HepG2 (cell line): ENCODE data around the gene HSD3B7. TPM values are rescaled to one million over a fixed set of nuclear protein-coding genes. Genes with fewer than 3 reads are reported as not detected.
A peak's percentile ranks its signal among the peaks of the same experiment; 100 is the strongest.

Source experiments
- ASH2L ChIP-seq: fragments of 300-600, 200-600 bp; sonication (generic); IDR thresholded peaks from 2 replicates; pipeline ENCODE4 v1.7.0; 2017; ENCODE audit warnings: low read depth, mild to moderate bottlenecking, moderate library complexity, mixed read lengths, low read length; ENCODE audit not compliant: insufficient read length
- CERS6 ChIP-seq: sonication (generic); formaldehyde crosslinking; IDR thresholded peaks from 2 replicates; pipeline ENCODE4 v1.5.0; 2020; ENCODE audit warnings: missing genetic modification reagents
- ELF3 ChIP-seq: IDR thresholded peaks from 2 replicates; pipeline ENCODE4 v1.6.1; 2016; ENCODE audit warnings: missing genetic modification reagents, missing compliant biosample characterization
- HDAC1 ChIP-seq: sonication (generic); formaldehyde crosslinking; IDR thresholded peaks from 2 replicates; pipeline ENCODE4 v1.5.1; 2020; ENCODE audit warnings: mild to moderate bottlenecking, missing genetic modification reagents
- HNRNPUL1 ChIP-seq: fragments of 200-400 bp; formaldehyde crosslinking; IDR thresholded peaks from 2 replicates; pipeline ENCODE4 v1.6.1; 2017; ENCODE audit warnings: low read depth, mild to moderate bottlenecking, low read length, moderate library complexity
- MAFK ChIP-seq, 2 experiments: IDR thresholded peaks in 1 of 2; conservative IDR thresholded peaks in 1 of 2; 2 replicates each; pipeline ENCODE4 v1.6.1; 2011; ENCODE audit warnings: improper control_type of control experiment in 2 of 2, low read length in 2 of 2
- NFKB2 ChIP-seq: sonication (generic); formaldehyde crosslinking; IDR thresholded peaks from 2 replicates; pipeline ENCODE4 v1.4.0; 2020; ENCODE audit warnings: missing genetic modification reagents, borderline replicate concordance
- NR2C2 ChIP-seq: sonication (generic); formaldehyde crosslinking; IDR thresholded peaks from 2 replicates; pipeline ENCODE4 v1.4.0; 2020; ENCODE audit warnings: missing genetic modification reagents, mild to moderate bottlenecking, moderate library complexity, borderline replicate concordance
- RFX3 ChIP-seq: IDR thresholded peaks from 2 replicates; pipeline ENCODE4 v1.6.1; 2016; ENCODE audit warnings: missing biosample characterization, missing genetic modification reagents
- SOX13 ChIP-seq, 3 experiments: fragments of 450-650 bp in 1 of 3; sonication (generic) in 1 of 3; formaldehyde crosslinking in 1 of 3; IDR thresholded peaks in 2 of 3; conservative IDR thresholded peaks in 1 of 3; 2 replicates each; pipeline versions ENCODE4 v1.5.0 to v1.6.1; 2016 to 2020; ENCODE audit warnings: antibody characterized with exemption in 1 of 3, mild to moderate bottlenecking in 1 of 3, missing compliant biosample characterization in 1 of 3, missing genetic modification reagents in 1 of 3, moderate library complexity in 1 of 3
- TBL1XR1 ChIP-seq: fragments of 150-350 bp; IDR thresholded peaks from 2 replicates; pipeline ENCODE4 v1.6.1; 2014; ENCODE audit warnings: borderline replicate concordance, low read length; ENCODE audit not compliant: partially characterized antibody
- THAP8 ChIP-seq: sonication (generic); formaldehyde crosslinking; IDR thresholded peaks from 2 replicates; pipeline ENCODE4 v1.5.1; 2020; ENCODE audit warnings: missing genetic modification reagents, mild to moderate bottlenecking, borderline replicate concordance
- WIZ ChIP-seq: sonication (generic); formaldehyde crosslinking; IDR thresholded peaks from 2 replicates; pipeline ENCODE4 v1.5.1; 2020; ENCODE audit warnings: mild to moderate bottlenecking, missing genetic modification reagents
- ZBTB4 ChIP-seq: sonication (generic); formaldehyde crosslinking; IDR thresholded peaks from 2 replicates; pipeline ENCODE4 v1.4.0; 2020; ENCODE audit warnings: missing genetic modification reagents, mild to moderate bottlenecking, borderline replicate concordance
- ZC3H4 ChIP-seq: sonication (generic); formaldehyde crosslinking; IDR thresholded peaks from 2 replicates; pipeline ENCODE4 v1.4.0; 2020; ENCODE audit warnings: missing genetic modification reagents, borderline replicate concordance
- ZNF292 ChIP-seq: sonication (generic); formaldehyde crosslinking; IDR thresholded peaks from 2 replicates; pipeline ENCODE4 v1.8.1; 2022; ENCODE audit warnings: mild to moderate bottlenecking, low read depth, missing genetic modification reagents, borderline replicate concordance
- ZNF569 ChIP-seq: sonication (generic); formaldehyde crosslinking; IDR thresholded peaks from 2 replicates; pipeline ENCODE4 v1.5.0; 2020; ENCODE audit warnings: mild to moderate bottlenecking, missing genetic modification reagents, moderate library complexity, borderline replicate concordance
- ZNF879 ChIP-seq: sonication (generic); formaldehyde crosslinking; IDR thresholded peaks from 2 replicates; pipeline ENCODE4 v1.8.1; 2023; ENCODE audit warnings: missing genetic modification reagents
- polyA plus RNA-seq, 8 experiments: library from polyadenylated mRNA; depleted of rRNA in 3 of 8; stranded (reverse) in 7 of 8; unstranded in 1 of 8; fragments of >200 nt; fragmentation: Illumina TruSeq in 4 of 8; extraction: Trizol in 4 of 8; gene quantifications; 2 replicates each; pipeline versions ENCODE4 v1.2.1 to v1.2.3, GENCODE V29; 2011 to 2016; ENCODE audit warnings: low read depth in 4 of 8, missing spikeins in 1 of 8, mixed read lengths in 1 of 8; ENCODE audit not compliant: insufficient read depth in 1 of 8
- total RNA-seq, 5 experiments: library from RNA; depleted of rRNA; stranded (reverse); fragments of >200 nt; fragmentation: Illumina TruSeq; extraction: Trizol; gene quantifications; 2 replicates each; pipeline ENCODE4 v1.2.3, GENCODE V29; 2016; ENCODE audit warnings: low read depth in 1 of 5
- TF ChIP-seq, protein P1 (sequence below): sonication (generic); formaldehyde crosslinking; IDR thresholded peaks from 2 replicates; pipeline ENCODE4 v1.4.0; 2020; ENCODE audit warnings: mild to moderate bottlenecking, low read depth, missing genetic modification reagents
- TF ChIP-seq, protein P2 (sequence below): IDR thresholded peaks from 2 replicates; pipeline ENCODE4 v1.6.1; 2016; ENCODE audit warnings: low read depth

HSD3B7 gene
- total and polyA plus RNA-seq, 2 of the 13 experiments (the other 11 are each of a cell fraction or from before 2014, with no cell fraction given): 32.9 to 69.7 TPM

- TF ChIP-seq CERS6 (no peak), THAP8 (CRISPR knock-in tag) (0 out of 2 replicates have a peak, but pooled peaks have one; percentile 36), SOX13 (IDR thresholded peaks at IDR 0.05) (no peak; the same call in 1 of the 2 replicates), SOX13 (CRISPR knock-in tag; conservative IDR thresholded peaks at IDR 0.05 in 1 of 2, IDR thresholded peaks at IDR 0.05 in 1 of 2) (peak in 1 of 2 experiments; percentile 36; a peak in 2 of 4 replicates), ZBTB4 (CRISPR knock-in tag) (no peak), ZNF879 (CRISPR knock-in tag) (no peak), ZNF569 (CRISPR knock-in tag) (no peak), TBL1XR1 (peak; percentile 42), HNRNPUL1 (no peak), HDAC1 (CRISPR knock-in tag) (peak; percentile 56), WIZ (CRISPR knock-in tag) (0 out of 2 replicates have a peak, but pooled peaks have one; percentile 61), ZC3H4 (no peak), NFKB2 (CRISPR knock-in tag) (peak; percentile 31; the same call in 1 of the 2 replicates), RFX3 (CRISPR knock-in tag) (no peak), ZNF292 (CRISPR knock-in tag) (no peak; the same call in 1 of the 2 replicates), NR2C2 (CRISPR knock-in tag) (no peak), ELF3 (CRISPR knock-in tag) (peak; percentile 44; the same call in 1 of the 2 replicates), MAFK (conservative IDR thresholded peaks at IDR 0.05 in 1 of 2, IDR thresholded peaks at IDR 0.05 in 1 of 2; ENCODE audit: low read length in 2 of 2) (no peak), ASH2L (peak; percentile 70)
- TF ChIP-seq, protein P1, sequence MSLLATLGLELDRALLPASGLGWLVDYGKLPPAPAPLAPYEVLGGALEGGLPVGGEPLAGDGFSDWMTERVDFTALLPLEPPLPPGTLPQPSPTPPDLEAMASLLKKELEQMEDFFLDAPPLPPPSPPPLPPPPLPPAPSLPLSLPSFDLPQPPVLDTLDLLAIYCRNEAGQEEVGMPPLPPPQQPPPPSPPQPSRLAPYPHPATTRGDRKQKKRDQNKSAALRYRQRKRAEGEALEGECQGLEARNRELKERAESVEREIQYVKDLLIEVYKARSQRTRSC (CRISPR knock-in tag): no peak
- TF ChIP-seq, protein P2, sequence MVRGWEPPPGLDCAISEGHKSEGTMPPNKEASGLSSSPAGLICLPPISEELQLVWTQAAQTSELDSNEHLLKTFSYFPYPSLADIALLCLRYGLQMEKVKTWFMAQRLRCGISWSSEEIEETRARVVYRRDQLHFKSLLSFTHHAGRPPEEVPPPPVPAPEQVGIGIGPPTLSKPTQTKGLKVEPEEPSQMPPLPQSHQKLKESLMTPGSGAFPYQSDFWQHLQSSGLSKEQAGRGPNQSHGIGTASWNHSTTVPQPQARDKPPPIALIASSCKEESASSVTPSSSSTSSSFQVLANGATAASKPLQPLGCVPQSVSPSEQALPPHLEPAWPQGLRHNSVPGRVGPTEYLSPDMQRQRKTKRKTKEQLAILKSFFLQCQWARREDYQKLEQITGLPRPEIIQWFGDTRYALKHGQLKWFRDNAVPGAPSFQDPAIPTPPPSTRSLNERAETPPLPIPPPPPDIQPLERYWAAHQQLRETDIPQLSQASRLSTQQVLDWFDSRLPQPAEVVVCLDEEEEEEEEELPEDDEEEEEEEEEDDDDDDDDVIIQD (CRISPR knock-in tag): no peak
These were observed 11.4 kb downstream of the HSD3B7 start (continued) for GRCh38 chr16:30996324-30996984.
